Brain pericyte (primary cell): ENCODE results near the gene LRRC3.

ENCODE experiments used
- DNase-seq: peaks from one replicate; pipeline ENCODE4 v3.0.0-alpha.2; 2012; ENCODE audit warnings: low read depth, low spot score

The LRRC3 gene

DNA sequence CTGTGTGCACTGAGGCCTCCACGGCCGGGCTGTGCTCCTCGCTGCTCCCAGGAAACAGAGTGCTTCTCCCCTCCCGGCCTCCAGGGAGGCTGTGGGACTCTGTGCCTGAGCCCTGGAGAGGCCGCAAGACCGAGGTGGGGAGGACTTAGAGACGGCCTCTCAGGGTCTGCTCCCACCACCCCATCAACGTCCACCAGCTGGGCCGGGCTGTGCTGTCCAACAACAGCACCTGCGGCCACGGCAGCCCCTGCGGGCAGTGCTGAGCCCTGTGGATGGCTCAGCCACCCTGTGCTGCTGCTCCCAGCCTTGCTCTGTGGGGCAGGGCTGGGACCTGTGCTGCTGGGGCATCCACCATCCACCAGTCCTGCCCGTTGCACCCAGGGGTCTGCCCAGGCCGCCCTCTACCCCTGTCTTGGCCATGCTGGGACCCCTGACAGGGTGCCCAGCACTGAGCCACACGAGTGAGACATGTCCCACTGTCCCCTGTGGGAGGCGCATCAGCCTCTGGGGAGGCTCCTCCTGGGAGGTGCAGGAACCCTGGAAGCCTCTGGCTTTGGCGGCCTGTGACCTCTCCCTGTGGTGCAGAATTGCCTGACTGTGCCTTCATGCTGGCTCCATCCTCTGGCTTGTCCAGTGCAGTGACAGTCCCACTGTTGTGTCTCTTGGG lies 31.2 kb upstream of the LRRC3 start:
- DNase-seq: no peak

DNA sequence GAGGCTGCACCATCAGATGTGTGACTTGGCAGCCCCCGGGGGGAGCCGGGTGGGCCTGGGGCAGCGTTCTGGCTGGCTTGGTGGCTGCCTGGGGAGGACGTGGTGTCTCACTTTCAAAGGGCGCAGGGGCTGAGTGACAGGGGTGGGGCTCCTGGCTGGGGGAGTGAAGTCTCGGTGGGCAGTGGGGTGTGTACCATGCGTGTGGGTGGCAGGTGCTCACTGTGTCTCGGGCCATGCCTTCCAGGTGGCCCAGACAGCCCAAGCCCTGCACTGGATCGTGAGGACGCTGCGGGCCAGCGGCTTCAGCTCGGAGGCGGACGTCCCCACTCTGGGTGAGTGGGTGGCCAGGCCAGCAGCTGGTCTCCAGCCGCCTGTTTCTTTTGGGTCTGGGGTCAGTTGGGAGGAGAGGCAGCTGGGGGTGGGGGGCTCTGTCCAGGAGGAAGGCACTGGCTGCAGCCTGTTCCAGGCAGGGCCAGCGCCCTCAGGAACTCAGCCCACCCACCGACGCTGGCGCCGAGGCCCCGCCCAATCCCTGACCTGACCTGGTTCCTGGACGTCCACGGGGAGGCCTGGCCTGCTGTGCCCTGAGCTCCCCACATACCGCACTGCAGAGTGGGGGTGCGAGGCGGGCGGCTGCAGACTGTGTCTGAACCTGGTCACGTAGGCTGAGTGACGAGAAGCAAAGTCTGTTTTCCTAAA lies 30.6 kb upstream of the LRRC3 start:
- DNase-seq: no peak

DNA sequence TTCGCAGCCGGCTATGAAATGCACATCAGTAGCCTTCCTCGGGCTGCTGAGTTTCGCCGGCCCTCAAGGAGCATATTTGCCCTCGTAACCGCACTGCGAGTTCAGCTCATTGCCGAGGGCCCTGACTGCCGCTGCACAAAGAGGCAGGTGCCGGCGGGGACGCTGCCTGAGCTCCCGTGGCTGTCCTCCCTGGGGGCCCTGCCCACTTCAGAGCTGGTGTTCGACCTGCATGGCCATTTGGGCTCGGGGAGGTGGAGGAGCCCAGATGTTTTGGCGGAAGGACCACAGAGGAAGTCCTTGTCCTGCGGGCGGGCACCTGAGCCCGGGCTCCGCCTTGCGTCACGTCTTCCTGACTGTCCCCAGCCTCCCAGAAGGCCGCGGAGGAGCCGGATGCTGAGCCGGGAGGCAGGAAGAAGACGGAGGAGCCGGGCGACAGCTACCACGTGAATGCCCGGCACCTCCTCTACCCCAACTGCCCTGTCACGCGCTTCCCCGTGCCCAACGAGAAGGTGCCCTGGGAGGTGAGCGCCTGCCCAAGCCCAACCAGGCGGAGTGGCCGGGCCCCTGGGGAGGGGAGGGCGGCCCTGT lies 29.9 kb upstream of the LRRC3 start:
- no peak for DNase-seq

DNA sequence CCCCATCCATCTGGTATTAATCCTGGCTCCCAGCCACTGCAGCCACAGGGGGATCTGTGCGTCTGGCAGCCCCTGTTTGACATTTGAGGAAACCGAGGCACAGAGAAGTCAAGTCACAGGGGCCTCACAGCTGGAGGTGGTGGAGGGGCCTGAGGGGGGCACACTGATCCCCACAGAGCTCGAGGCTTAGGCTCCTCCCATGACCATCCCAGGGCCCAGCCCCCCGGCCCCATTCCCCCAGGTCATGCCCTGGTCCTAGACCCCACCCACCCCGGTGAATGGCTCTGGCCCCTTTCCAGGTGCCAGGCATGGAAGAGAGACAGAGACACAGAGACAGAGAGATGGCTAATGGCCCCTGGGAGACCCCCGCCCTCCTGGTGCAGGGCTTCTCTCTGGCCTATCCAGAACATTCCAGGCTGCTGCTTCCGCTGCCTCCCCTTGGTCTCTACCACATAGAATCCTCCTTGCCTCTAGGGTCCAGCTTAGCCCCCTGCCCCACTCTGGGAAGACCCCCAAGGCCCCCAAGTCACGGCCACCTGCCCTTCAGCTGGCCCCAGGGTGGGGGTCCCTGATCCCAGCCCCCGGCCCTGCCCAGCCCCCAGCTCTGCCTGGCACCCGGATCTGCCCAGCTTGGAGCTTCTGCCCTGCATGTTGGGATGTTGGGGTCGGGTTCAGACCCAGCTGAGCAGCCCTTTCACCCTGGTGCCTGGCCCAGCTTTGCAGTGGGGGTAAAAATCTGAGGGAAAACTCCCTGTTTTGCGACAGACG lies 29.2 kb upstream of the LRRC3 start:
- no peak for DNase-seq

DNA sequence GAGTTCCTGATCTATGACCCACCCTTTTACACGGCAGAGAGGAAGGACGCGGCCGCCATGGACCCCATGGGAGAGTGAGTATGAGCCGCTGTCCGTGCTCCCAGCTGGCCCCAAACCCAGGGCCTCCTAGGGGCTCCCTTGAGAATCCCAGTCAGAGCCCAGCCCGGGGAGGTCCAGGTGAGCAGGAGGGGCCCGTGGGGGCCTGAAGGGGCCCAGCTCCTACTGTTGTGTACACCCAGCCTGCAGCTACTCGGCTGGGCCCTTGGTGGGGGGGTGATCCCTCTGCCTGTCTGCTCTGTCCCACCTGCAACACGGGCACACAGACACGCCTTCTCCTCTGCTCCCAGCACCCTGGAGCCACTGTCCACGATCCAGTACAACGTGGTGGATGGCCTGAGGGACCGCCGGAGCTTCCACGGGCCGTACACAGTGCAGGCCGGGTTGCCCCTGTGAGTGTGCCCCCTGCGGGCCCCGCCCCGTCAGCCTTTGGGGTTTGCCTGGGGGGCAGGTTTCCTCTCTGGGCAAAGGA lies 28.6 kb upstream of the LRRC3 start:
- DNase-seq: no peak

- DNase-seq: no peak
Measured at GRCh38 chr21:44427241-44428120, 27.8 kb upstream of the LRRC3 start.

DNA sequence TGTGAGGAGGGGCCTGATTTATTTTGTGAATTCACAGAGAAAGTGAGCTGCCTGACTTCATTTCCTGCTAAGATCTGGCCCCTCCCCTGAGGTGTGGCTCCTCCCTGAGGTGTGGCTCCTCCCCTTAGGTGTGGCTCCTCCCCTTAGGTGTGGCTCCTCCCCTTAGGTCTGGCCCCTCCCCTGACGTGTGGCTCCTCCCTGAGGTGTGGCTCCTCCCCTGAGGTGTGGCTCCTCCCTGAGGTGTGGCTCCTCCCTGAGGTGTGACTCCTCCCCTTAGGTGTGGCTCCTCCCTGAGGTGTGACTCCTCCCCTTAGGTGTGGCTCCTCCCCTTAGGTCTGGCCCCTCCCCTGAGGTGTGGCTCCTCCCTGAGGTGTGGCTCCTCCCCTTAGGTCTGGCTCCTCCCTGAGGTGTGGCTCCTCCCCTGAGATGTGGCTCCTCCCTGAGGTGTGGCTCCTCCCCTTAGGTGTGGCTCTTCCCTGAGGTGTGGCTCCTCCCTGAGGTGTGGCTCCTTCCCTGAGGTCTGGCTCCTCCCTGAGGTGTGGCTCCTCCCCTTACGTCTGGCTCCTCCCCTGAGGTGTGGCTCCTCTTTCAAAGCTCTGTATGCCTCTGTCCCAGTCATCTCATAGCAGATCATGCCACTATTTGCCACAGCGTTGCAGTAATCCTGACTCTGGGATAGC lies 26.9 kb upstream of the LRRC3 start:
- no peak for DNase-seq

DNA sequence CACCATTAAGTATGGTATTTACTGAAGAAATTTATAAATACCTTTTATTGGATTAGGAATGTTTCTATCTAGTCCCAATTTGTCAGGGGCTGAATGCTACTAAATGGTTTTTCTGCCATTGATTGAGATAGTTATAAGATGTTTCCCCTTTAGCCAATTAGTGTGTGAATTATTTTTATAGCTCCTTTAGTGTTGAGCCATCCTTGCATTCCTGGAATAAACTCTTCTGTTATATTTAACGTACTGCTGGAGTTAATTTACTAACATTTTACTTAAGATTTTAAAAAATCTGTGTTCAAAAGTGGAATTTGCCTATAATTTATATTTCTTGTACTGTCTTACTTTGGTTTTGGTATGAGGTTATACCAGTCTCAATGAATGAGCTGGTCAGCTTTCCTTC lies 25.4 kb upstream of the LRRC3 start:
- no peak for DNase-seq

DNA sequence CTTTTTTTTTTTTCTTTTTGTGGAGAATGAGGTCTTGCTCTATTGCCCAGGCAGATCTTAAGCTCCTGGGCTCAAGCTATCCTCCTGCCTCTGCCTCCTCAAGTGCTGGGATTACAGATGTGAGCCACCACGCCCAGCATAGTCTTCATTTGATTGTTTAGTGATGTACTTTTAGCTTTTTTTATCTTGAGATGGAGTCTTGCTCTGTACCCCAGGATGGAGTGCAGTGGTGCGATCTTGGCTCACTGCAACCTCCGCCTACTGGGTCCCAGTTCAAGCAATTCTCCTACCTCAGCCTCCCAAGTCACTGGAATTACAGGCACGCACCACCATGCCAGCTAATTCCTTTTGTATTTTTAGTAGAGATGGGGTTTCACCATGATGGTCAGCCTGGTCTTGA lies 24.0 kb upstream of the LRRC3 start:
- no peak for DNase-seq

GRCh38 chr21:44432841-44433790 lies 22.2 kb upstream of the LRRC3 start:
- no peak for DNase-seq

- DNase-seq: no peak
Measured at GRCh38 chr21:44433791-44434567, 21.3 kb upstream of the LRRC3 start.

DNA sequence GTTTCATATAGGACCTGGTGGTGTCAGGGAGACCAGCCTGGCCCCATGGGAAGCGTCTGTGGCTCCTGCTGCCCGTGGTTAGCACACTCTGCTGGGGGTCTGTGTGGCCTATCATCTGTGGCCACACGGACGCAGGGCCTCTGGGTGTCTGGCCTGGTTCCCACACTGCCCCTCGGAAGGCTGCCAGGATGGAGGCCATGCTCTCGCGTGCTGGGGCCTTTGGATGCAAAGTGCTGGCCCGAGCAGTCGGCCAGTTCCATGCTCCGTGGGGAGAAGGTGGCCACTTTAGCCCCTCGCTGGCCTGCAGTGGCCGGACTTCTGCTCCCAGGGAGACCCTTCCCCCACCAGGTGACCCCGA lies 20.8 kb upstream of the LRRC3 start:
- DNase-seq: no peak

- no peak for DNase-seq
Measured at GRCh38 chr21:44434936-44435635, 20.2 kb upstream of the LRRC3 start.

DNA sequence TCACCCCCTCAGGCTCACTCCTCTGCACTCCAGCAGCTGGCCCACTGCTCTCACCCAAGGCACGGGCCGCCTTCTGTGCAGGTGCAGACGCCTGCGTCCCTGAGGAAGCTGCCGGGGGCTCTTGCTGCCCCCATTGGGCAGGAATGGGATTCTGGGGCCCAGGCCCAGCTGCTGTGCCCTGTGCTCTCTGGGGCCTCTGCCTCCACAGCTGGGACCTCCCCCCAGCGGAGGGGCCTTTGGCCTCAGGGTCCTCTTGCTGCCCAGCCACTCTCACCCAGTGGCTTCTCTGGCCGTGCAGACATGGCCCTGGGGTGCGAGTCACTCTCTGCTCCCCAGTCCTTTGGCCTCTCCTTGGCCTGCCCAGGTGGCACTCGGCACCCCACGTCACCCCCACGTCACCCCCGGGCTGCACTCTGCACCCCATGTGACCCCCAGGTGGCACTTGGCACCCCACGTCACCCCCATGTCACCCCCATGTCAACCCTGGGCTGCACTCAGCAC lies 19.1 kb upstream of the LRRC3 start:
- no peak for DNase-seq

DNA sequence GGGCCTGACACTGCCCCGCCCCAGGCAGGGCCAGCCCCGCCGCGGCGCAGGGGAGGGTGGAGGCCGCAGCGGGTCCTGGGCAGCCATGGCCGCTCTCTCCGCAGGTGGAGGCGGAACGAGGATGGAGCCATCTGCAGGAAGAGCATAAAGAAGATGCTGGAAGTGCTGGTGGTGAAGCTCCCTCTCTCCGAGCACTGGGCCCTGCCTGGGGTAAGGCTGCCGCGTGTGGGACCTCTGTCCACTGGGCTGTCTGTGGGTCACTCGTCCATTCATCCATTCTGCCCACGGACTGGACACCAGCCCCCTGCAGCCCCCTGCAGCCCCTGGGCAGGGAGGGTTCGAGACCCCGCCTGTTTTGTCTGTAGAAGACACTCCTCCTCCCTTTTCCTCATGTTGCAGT lies 18.4 kb upstream of the LRRC3 start:
- no peak for DNase-seq

- DNase-seq: no peak
Measured at GRCh38 chr21:44437371-44437695, 18.0 kb upstream of the LRRC3 start.

DNA sequence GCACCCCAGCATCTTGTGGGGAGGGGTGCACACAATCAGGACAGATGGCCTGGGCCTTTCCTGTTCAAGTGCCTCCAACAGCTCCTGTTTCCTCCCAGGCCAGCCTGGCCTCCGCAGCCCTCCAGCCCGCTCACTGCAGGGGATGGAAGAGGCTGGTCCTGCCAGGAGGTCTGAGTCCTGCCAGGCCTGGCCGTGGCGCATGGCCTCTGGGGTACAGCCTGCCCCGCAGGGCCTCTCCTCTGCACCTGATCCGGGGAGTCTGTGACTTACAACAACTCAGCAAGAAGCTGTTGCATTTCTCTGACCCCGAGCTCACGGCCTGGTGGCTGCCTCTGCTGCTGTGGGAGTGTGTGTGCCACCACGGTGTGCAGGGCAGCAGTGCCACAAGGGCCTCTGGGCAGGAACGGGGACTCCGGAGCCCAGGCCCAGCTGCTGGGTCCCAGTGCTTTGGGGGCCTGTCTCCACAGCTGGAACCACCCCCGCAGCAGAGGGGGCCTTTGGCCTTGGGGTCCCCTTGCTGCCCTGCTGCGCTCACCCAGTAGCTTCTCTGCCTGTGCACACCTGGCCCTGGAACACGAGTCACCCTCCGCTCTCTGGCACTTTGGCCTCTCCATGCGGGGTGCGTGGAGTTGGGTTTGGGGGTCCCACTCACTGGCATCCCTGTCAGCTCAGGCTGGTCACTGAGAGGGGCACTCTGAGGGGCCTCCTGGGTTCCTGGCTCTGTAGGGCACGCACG lies 17.4 kb upstream of the LRRC3 start:
- no peak for DNase-seq
